RWPE2 (cell line): ENCODE results near the gene CCDC177.
A peak's percentile ranks its signal among the peaks of the same experiment; 100 is the strongest.

Source experiments
- ATAC-seq: fragments of 200-7000 bp; cut with Tn5 transposase; 3 replicates; pipeline ENCODE4 v1.9.1; 2021; ENCODE audit warnings: low read depth
- DNase-seq: peaks from one replicate; pipeline ENCODE4 v3.0.0-alpha.2; 2020; ENCODE audit warnings: low spot score
- H3K27ac ChIP-seq: fragments of 450-650 bp; 2 replicates; pipeline ENCODE4 v1.5.1; 2017; ENCODE audit warnings: mild to moderate bottlenecking; ENCODE audit not compliant: poor library complexity, severe bottlenecking
- H3K27me3 ChIP-seq: fragments of 250-450 bp; sonication (Bioruptor Pico); 2 replicates; pipeline ENCODE4 v1.5.1; 2021; ENCODE audit warnings: mild to moderate bottlenecking, moderate library complexity; ENCODE audit not compliant: insufficient read depth, poor library complexity, severe bottlenecking
- H3K36me3 ChIP-seq: fragments of 250-450 bp; sonication (Bioruptor Pico); 2 replicates; pipeline ENCODE4 v1.5.1; 2020; ENCODE audit warnings: low read depth, mild to moderate bottlenecking, moderate library complexity
- H3K4me1 ChIP-seq: fragments of 250-450 bp; sonication (Bioruptor Pico); 2 replicates; pipeline ENCODE4 v1.5.1; 2021; ENCODE audit warnings: mild to moderate bottlenecking, moderate library complexity; ENCODE audit not compliant: insufficient read depth, poor library complexity, severe bottlenecking
- H3K4me3 ChIP-seq: fragments of 250-450 bp; sonication (Bioruptor Pico); 2 replicates; pipeline ENCODE4 v1.5.1; 2021; ENCODE audit warnings: mild to moderate bottlenecking, moderate library complexity; ENCODE audit not compliant: severe bottlenecking
- H3K9me3 ChIP-seq: fragments of 250-450 bp; sonication (Bioruptor Pico); 2 replicates; pipeline ENCODE4 v1.5.1; 2021; ENCODE audit warnings: mild to moderate bottlenecking, moderate library complexity; ENCODE audit not compliant: severe bottlenecking
- TF ChIP-seq, protein P1 (sequence below): fragments of 450-650 bp; IDR thresholded peaks from one replicate; pipeline ENCODE4 v1.5.1; 2017; ENCODE audit warnings: mild to moderate bottlenecking, moderate library complexity; ENCODE audit not compliant: poor library complexity, severe bottlenecking

The CCDC177 gene

DNA sequence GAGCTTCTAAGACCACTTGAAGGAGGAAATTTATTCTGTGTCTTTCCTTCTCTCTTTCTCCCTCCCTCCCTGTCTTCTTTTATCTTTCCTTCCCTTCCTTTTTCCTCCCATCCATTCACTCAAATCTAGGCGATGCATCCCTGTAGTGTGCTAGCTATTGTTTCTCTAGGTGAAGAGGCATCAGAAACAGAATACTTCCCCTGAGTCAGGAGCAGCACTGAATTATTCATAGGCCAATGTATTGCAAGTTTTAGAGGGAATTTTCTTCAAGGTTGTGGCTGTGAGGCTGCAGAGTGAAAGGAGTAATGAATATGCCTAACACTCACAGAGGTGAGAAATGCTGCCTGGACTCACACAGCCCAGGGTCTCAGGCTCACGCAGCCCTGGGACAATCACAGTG lies 23.2 kb downstream of the CCDC177 start:
- TF ChIP-seq, protein P1, sequence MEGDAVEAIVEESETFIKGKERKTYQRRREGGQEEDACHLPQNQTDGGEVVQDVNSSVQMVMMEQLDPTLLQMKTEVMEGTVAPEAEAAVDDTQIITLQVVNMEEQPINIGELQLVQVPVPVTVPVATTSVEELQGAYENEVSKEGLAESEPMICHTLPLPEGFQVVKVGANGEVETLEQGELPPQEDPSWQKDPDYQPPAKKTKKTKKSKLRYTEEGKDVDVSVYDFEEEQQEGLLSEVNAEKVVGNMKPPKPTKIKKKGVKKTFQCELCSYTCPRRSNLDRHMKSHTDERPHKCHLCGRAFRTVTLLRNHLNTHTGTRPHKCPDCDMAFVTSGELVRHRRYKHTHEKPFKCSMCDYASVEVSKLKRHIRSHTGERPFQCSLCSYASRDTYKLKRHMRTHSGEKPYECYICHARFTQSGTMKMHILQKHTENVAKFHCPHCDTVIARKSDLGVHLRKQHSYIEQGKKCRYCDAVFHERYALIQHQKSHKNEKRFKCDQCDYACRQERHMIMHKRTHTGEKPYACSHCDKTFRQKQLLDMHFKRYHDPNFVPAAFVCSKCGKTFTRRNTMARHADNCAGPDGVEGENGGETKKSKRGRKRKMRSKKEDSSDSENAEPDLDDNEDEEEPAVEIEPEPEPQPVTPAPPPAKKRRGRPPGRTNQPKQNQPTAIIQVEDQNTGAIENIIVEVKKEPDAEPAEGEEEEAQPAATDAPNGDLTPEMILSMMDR: no peak
- Histone ChIP-seq H3K36me3 (no peaks in the 10 kb centered on the region), H3K9me3 (no peaks in the 10 kb centered on the region), H3K27ac (no peak overlapping the region), H3K4me1 (peaks cover 5% of the 10 kb centered on the region), H3K27me3 (no peaks in the 10 kb centered on the region), H3K4me3 (no peak overlapping the region)
- DNase-seq (no peak), ATAC-seq (no peak)

DNA sequence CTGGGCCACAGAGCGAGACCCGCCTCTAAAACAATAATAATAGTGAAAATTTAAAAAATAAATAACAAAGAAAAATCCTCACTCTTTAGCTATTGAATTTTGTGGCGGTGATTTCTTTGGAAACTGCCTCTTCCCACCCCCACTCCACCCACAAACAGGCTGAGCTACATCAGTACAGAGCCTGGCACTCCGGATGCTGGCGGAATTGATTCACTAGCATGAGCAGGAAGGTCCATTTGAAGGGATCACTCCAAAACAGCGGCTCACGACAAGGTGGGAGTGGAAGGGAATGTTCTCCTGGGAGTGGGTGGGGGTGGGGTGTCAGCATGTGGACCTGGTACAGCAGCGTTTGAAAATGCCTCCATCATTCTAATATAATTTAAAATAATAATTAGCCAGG lies 26.1 kb downstream of the CCDC177 start:
- no peaks in the 10 kb centered on the region for H3K27me3 ChIP-seq
- no peak overlapping the region for H3K4me3 ChIP-seq
- ATAC-seq (no peak), DNase-seq (no peak)
- TF ChIP-seq, protein P1: no peak
- peaks cover 5% of the 10 kb centered on the region for H3K4me1 ChIP-seq
- no peak overlapping the region for H3K27ac ChIP-seq
- H3K9me3 ChIP-seq: no peaks in the 10 kb centered on the region
- H3K36me3 ChIP-seq: no peaks in the 10 kb centered on the region

DNA sequence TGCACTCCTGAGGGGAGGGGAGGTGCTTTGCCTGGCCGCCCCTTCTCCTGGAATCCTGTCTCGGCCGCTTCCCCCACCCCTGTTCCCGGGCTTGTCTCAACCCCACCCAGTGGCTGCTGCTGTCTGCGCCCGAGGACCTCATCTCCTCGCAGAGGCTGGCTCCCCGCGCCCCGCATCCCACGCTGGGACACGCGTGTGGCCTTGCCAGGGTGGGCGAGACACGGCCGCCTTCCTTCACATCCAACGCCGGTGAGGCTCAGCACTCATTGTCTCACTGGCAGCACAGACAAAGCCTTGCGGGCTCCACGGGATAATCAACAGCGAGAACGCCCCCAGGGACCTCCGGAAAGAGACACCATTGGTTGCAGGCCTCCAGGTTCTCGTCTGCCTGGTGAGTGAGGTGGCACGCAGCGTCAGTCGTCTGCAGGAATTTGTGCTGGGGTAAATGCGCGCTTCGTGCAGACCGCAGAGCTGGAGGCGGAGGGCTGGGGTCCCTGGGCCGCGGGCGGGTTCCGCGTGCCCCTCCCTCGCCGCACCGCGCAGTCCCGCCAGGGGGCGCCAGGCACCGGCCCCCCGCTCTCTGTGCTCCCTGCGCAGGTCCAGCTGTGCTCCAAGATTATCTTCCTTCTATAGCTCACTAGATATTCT lies 26.8 kb downstream of the CCDC177 start:
- DNase-seq (no peak), ATAC-seq (no peak)
- peaks cover 4% of the 10 kb centered on the region for H3K4me1 ChIP-seq
- no peaks in the 10 kb centered on the region for H3K27me3 ChIP-seq
- no peak overlapping the region for H3K4me3 ChIP-seq
- TF ChIP-seq, protein P1: peak; percentile 76
- no peaks in the 10 kb centered on the region for H3K9me3 ChIP-seq
- no peaks in the 10 kb centered on the region for H3K36me3 ChIP-seq
- no peak overlapping the region for H3K27ac ChIP-seq

DNA sequence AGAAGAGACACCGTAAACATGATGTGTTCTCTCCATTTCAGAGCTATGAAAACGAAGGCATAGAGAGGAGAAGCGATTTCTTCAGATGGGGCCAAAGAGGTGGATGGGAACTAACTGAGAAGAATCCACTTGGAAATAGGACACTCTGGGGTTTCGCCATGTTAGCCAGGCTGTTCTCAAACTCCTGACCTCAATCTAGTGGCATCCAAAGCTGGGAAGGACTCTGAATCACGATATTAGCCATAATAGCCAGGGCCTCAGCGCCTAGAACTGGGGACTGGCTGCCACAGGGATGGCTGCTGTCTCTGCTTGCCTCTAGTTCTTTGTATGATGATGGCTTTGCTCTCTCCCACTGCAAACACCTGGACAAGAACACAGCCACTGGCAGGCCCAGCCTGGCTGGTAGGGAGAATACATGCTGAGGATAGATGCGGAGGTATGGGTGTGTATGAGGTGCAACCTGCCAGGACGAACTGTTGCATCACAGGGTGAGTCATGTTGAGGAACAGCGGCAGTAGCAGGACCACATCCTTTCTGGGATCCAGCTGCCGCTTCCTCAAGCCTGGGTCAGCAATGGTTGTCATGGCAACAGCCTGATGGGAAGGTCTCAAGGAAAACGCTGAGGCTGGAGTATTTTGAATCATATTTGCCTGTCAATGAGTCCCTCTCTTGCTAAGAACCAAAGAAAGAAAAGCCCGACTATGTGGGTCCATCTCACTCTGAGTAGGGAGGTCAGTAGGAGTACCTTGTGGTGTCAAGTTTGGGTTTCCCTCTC lies 31.1 kb downstream of the CCDC177 start:
- peak; percentile 98 for DNase-seq
- ATAC-seq: peak; percentile 98
- Histone ChIP-seq H3K4me1 (peaks cover 4% of the 10 kb centered on the region), H3K36me3 (no peaks in the 10 kb centered on the region), H3K27me3 (no peaks in the 10 kb centered on the region), H3K9me3 (no peaks in the 10 kb centered on the region), H3K4me3 (no peak overlapping the region), H3K27ac (no peak overlapping the region)
- TF ChIP-seq, protein P1: no peak

DNA sequence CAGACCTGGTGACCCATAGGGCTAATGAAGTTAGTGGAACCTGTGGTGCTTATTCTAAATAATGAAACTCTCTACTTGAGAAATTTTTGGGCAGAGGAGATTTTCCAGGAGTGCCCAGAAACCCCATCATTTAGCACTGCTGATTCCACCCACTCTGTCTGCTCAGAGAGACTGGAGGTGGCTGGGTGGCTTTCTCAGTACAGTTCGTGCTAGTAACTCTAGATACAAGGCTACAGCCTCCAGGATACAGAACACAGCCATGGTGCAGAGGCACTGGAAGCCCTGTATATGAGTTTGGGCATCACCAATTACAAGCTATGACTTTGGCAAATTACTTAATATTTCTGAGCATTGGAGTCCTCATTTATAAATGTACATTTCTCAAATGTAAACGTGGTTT lies 32.4 kb downstream of the CCDC177 start:
- DNase-seq (no peak), ATAC-seq (no peak)
- no peaks in the 10 kb centered on the region for H3K9me3 ChIP-seq
- no peak overlapping the region for H3K27ac ChIP-seq
- no peaks in the 10 kb centered on the region for H3K27me3 ChIP-seq
- H3K4me1 ChIP-seq: peaks cover 4% of the 10 kb centered on the region
- TF ChIP-seq, protein P1: no peak
- no peak overlapping the region for H3K4me3 ChIP-seq
- H3K36me3 ChIP-seq: no peaks in the 10 kb centered on the region
